Panc1 (cell line): Measurements from ENCODE around the gene SLC6A8. TPM values are rescaled to one million over a fixed set of nuclear protein-coding genes. Genes with fewer than 3 reads are reported as not detected.

Experiments used
- ATAC-seq: fragments of 200-7000 bp; cut with Tn5 transposase; 2 replicates; pipeline ENCODE4 v1.9.1; 2020; ENCODE audit warnings: mild to moderate bottlenecking, moderate library complexity
- BruUV-seq: library from RNA; stranded (reverse); fragments of 400-500 nt; replicated peaks from 2 replicates; lab custom pipeline; 2021; lab: Mats Ljungman, UMichigan
- CTCF ChIA-PET: fragments of 300-600 bp; sonication (Branson Sonifier 250); formaldehyde crosslinking; loops from one replicate; lab custom pipeline; 2022; ENCODE audit warnings: antibody characterized with exemption; lab: Charles Lee
- POLR2A ChIA-PET: fragments of 300-600 bp; sonication (Branson Sonifier 250); formaldehyde crosslinking; loops from one replicate; lab custom pipeline; 2022; ENCODE audit warnings: antibody characterized with exemption; lab: Charles Lee
- DNase-seq: peaks from one replicate; pipeline ENCODE4 v3.0.0-alpha.2; 2010; ENCODE audit warnings: low read depth, low spot score
- H3K27ac ChIP-seq: 2 replicates; pipeline ENCODE4 v1.5.1; 2011; ENCODE audit warnings: mild to moderate bottlenecking, low read length, inconsistent platforms
- H3K27me3 ChIP-seq: fragments of 200-500 bp; sonication (Bioruptor generic); 2 replicates; pipeline ENCODE4 v1.6.0; 2014; ENCODE audit warnings: low read length, inconsistent platforms; ENCODE audit not compliant: control insufficient read depth, insufficient read depth
- H3K36me3 ChIP-seq: fragments of 200-500 bp; sonication (Bioruptor generic); 2 replicates; pipeline ENCODE4 v1.5.1; 2014; ENCODE audit warnings: inconsistent platforms, mild to moderate bottlenecking, low read length, moderate library complexity; ENCODE audit not compliant: control insufficient read depth, insufficient read depth
- H3K4me1 ChIP-seq: 2 replicates; pipeline ENCODE4 v1.5.1; 2011; ENCODE audit warnings: inconsistent platforms, mild to moderate bottlenecking, low read length, moderate library complexity; ENCODE audit not compliant: control insufficient read depth, insufficient read depth
- H3K4me3 ChIP-seq, 2 experiments: 2 replicates each; pipeline ENCODE4 v1.5.1; 2011 to 2012; ENCODE audit warnings: low read depth in 2 of 2, low read length in 2 of 2, mild to moderate bottlenecking in 2 of 2, inconsistent platforms in 1 of 2, moderate library complexity in 1 of 2
- H3K9me3 ChIP-seq: fragments of 200-500 bp; sonication (Bioruptor generic); 2 replicates; pipeline ENCODE4 v1.5.1; 2014; ENCODE audit warnings: low read depth, mild to moderate bottlenecking, inconsistent platforms, low read length, moderate library complexity; ENCODE audit not compliant: control insufficient read depth, insufficient read depth
- POLR2AphosphoS5 ChIP-seq: IDR thresholded peaks from 2 replicates; pipeline ENCODE4 v1.6.1; 2012; ENCODE audit warnings: mild to moderate bottlenecking, low read depth, low read length, moderate library complexity
- SIN3A ChIP-seq: IDR thresholded peaks from 2 replicates; pipeline ENCODE4 v1.6.1; 2012; ENCODE audit warnings: low read depth, mild to moderate bottlenecking, low read length, moderate library complexity, borderline replicate concordance; ENCODE audit not compliant: insufficient read depth
- TCF7L2 ChIP-seq: IDR thresholded peaks from 2 replicates; pipeline ENCODE4 v1.6.1; 2011; ENCODE audit warnings: mild to moderate bottlenecking, low read depth, low read length, inconsistent platforms
- in situ Hi-C: cut with HindIII; loops from 2 replicates; pipeline ENCODE4 v1.10.0; 2016; ENCODE audit warnings: low sequenced_read_pairs, low pct_unique_long_range_greater_than_20kb
- intact Hi-C: fragments of 100-400 bp; cut with micrococcal nuclease; formaldehyde crosslinking; loops from one replicate; pipeline ENCODE4 v1.10.0; 2022; ENCODE audit not compliant: unreplicated experiment
- total RNA-seq: library from RNA; stranded (reverse); gene quantifications from one replicate; pipeline ENCODE4 v1.2.1, GENCODE V29; 2021; ENCODE audit not compliant: unreplicated experiment
- TF ChIP-seq, protein P1 (sequence below), 2 experiments: IDR thresholded peaks; 2 replicates each; pipeline ENCODE4 v1.6.1; 2011 to 2012; ENCODE audit warnings: low read depth in 2 of 2, control low read depth in 1 of 2, low read length in 1 of 2, mild to moderate bottlenecking in 1 of 2, moderate library complexity in 1 of 2; ENCODE audit not compliant: insufficient read depth in 1 of 2
- TF ChIP-seq, protein P2 (sequence below): fragments of 450-650 bp; IDR thresholded peaks from 2 replicates; pipeline ENCODE4 v1.5.1; 2017; ENCODE audit warnings: mild to moderate bottlenecking

The SLC6A8 gene
- total RNA-seq, 1 experiment from 2014 or later = 125 TPM

DNA sequence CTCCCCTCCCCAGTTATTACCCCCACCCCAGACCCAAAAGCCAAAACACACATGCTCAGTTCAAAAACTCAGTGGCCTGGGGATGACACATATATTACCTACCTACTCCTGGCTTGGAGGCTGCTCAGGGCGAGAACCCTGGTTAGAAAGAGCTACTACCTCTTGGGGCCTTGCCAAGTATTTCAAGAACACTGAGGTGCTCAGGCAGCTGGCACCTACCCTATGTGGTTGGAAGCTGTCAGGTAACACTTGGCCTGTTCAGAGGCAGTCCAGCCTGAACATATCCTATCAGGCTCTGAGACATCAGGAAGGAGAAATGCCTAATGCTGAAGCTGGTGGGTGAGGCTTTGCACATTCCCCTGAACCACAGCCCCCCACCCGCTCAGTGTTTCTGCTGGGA lies 31.5 kb downstream of the SLC6A8 start:
- BruUV-seq = no TSS peak
- intact Hi-C loops (no loop called here), in situ Hi-C loops (no loop called here)
- Histone ChIP-seq H3K9me3 (no peaks in the 10 kb centered on the region), H3K27ac (no peak overlapping the region), H3K4me1 (peaks cover 9% of the 10 kb centered on the region), H3K36me3 (peaks cover 22% of the 10 kb centered on the region), H3K27me3 (no peaks in the 10 kb centered on the region), H3K4me3 (no peak overlapping the region)
- no peak for ATAC-seq
- TF ChIP-seq POLR2AphosphoS5 (no peak), TCF7L2 (no peak), SIN3A (no peak)
- TF ChIP-seq, protein P1, sequence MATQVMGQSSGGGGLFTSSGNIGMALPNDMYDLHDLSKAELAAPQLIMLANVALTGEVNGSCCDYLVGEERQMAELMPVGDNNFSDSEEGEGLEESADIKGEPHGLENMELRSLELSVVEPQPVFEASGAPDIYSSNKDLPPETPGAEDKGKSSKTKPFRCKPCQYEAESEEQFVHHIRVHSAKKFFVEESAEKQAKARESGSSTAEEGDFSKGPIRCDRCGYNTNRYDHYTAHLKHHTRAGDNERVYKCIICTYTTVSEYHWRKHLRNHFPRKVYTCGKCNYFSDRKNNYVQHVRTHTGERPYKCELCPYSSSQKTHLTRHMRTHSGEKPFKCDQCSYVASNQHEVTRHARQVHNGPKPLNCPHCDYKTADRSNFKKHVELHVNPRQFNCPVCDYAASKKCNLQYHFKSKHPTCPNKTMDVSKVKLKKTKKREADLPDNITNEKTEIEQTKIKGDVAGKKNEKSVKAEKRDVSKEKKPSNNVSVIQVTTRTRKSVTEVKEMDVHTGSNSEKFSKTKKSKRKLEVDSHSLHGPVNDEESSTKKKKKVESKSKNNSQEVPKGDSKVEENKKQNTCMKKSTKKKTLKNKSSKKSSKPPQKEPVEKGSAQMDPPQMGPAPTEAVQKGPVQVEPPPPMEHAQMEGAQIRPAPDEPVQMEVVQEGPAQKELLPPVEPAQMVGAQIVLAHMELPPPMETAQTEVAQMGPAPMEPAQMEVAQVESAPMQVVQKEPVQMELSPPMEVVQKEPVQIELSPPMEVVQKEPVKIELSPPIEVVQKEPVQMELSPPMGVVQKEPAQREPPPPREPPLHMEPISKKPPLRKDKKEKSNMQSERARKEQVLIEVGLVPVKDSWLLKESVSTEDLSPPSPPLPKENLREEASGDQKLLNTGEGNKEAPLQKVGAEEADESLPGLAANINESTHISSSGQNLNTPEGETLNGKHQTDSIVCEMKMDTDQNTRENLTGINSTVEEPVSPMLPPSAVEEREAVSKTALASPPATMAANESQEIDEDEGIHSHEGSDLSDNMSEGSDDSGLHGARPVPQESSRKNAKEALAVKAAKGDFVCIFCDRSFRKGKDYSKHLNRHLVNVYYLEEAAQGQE (IDR thresholded peaks at IDR 0.05; ENCODE audit: insufficient read depth in 1 of 2, low read depth in 2 of 2, low read length in 1 of 2) = no peak
- TF ChIP-seq, protein P2, sequence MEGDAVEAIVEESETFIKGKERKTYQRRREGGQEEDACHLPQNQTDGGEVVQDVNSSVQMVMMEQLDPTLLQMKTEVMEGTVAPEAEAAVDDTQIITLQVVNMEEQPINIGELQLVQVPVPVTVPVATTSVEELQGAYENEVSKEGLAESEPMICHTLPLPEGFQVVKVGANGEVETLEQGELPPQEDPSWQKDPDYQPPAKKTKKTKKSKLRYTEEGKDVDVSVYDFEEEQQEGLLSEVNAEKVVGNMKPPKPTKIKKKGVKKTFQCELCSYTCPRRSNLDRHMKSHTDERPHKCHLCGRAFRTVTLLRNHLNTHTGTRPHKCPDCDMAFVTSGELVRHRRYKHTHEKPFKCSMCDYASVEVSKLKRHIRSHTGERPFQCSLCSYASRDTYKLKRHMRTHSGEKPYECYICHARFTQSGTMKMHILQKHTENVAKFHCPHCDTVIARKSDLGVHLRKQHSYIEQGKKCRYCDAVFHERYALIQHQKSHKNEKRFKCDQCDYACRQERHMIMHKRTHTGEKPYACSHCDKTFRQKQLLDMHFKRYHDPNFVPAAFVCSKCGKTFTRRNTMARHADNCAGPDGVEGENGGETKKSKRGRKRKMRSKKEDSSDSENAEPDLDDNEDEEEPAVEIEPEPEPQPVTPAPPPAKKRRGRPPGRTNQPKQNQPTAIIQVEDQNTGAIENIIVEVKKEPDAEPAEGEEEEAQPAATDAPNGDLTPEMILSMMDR = no peak
- no peak for DNase-seq
- POLR2A ChIA-PET = no interaction called here
- CTCF ChIA-PET = no interaction called here

DNA sequence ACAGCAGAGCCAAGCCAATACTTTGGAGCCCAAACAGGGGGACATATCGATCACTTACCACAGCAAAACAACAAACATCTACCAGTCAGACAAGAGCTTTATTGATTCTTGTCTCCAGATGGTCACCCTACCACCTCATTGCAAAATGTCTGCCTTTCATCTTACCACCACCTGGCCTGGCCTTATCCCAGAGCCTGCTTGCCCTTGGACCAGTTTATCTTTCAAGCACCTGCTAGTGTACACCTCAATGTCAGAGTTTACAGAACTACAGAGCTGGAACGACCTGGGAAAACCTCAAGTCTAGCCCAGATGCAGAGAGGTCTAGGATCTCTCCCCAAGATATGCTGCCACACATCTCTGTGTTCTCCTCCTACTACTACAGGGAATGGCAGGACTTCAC lies 32.0 kb downstream of the SLC6A8 start:
- H3K36me3 ChIP-seq = peaks cover 17% of the 10 kb centered on the region
- in situ Hi-C loops (no loop called here), intact Hi-C loops (no loop called here)
- H3K9me3 ChIP-seq = no peaks in the 10 kb centered on the region
- CTCF ChIA-PET = interaction anchor here (0.6 kb wide), 1 partner anchor 32 kb away, joined by 4 read pairs; the partner anchor contains the start of gene SLC6A8
- DNase-seq (no peak), ATAC-seq (no peak)
- H3K27me3 ChIP-seq = no peaks in the 10 kb centered on the region
- no peak overlapping the region for H3K4me3 ChIP-seq
- H3K4me1 ChIP-seq = peaks cover 9% of the 10 kb centered on the region
- H3K27ac ChIP-seq = no peak overlapping the region
- BruUV-seq = no TSS peak
- POLR2A ChIA-PET = interaction anchor here (0.5 kb wide), 1 partner anchor 8 kb away, joined by 5 read pairs; no protein-coding TSS in a partner anchor
- TF ChIP-seq, protein P2 = no peak
- TF ChIP-seq POLR2AphosphoS5 (no peak), SIN3A (no peak), TCF7L2 (no peak)
- TF ChIP-seq, protein P1 (IDR thresholded peaks at IDR 0.05; ENCODE audit: insufficient read depth in 1 of 2, low read depth in 2 of 2, low read length in 1 of 2) = no peak
